GM12873 (cell line): Measurements from ENCODE around the gene PRELID3B.

ENCODE experiments used
- CTCF ChIP-seq: IDR thresholded peaks from 2 replicates; pipeline ENCODE4 v1.5.1; 2012; ENCODE audit warnings: low read depth, mild to moderate bottlenecking, moderate library complexity, low read length, control low read depth; ENCODE audit not compliant: insufficient read depth; ENCODE audit errors: missing control alignments

Gene PRELID3B

GRCh38 chr20:59019217-59019616, 23.4 kb downstream of the PRELID3B start, which contains the start of gene TUBB1:
Gene TUBB1 (plus strand): TSS chr20:59019429. CDS start chr20:59019523, 94 bp downstream.
- no peak for TF ChIP-seq CTCF

GRCh38 chr20:59018817-59019216, 23.8 kb downstream of the PRELID3B start:
- no peak for TF ChIP-seq CTCF

- TF ChIP-seq CTCF: no peak
These were observed 24.9 kb downstream of the PRELID3B start for GRCh38 chr20:59017493-59018231.

- no peak for TF ChIP-seq CTCF
These were observed 25.6 kb downstream of the PRELID3B start for GRCh38 chr20:59016795-59017492.

- no peak for TF ChIP-seq CTCF
These were observed 26.5 kb downstream of the PRELID3B start for GRCh38 chr20:59015812-59016711.

GRCh38 chr20:59015411-59015810, 27.2 kb downstream of the PRELID3B start:
- no peak for TF ChIP-seq CTCF
